Measurements from ENCODE around the gene ZFPM1. TPM values are rescaled to one million over a fixed set of nuclear protein-coding genes. Genes with fewer than 3 reads are reported as not detected.

ZFPM1 gene
- total RNA-seq: 0.55 and 1.2 TPM in 2 replicates

DNA sequence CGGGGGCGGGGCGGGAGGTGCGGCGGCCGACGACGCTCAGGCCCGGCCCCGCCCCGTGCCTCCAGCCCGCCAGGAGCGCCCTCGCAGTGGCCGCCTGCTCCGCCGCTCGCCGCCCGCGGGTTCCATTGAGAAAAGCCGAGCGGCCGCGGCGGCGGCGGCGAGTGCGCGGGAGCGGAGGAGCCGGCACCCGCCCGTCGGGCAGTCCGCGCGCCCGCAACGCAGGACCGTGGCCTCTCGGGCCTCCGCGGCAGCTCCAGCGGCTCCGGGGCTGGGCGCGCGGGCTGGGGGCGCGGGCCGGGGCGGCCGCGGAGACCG is at the start of gene ZFPM1:
ZFPM1 (plus strand) TSS at position 64 of the 315 bp plus-strand sequence. CDS start 359 bp downstream, outside the sequence.

DNA sequence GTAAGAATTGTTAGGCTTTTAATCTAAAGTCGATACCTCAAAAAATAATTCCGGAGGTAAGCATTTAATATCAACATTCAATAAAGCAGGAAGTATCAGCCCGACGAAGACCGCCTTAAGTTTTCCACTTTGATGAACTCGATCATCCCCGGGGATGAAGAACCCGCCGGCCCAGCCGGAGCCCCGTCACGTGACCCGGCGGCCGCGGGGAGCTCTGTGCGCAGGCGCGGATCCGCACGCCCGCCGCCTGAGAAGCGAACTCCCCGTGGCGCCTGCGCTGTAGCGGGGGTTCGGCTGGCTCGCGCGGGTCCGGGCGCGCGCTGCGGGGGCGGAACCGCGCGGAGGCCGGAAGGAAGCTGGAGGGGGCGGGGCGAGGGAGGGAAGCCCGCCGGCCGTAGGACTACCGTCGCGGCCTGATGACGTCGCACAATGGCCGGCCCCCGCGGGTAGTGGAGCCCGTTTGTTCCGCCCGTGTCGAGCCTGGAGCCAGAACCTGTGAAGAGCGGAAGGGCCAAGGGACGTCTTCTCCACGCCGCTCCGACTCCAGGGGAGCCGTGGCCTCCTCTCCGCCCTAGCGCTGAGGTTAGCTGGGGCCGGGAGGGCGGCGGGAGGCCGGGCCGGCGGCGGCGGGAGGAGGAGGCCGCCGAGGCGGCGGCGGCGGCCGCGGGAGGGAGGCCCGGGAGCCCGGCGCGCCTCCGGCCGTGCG is 117.1 kb downstream of the ZFPM1 start, which contains the start of gene ZC3H18:
ZC3H18 (plus strand) TSS at position 419 of the 706 bp plus-strand sequence. CDS start 6,721 bp downstream, outside the sequence.

Other genes starting within 250 kb of the ZFPM1 start
- 1.4 and 2.2 TPM in 2 replicates for gene ZNF469, start 70.3 kb upstream of the ZFPM1 start, total RNA-seq
- gene ZC3H18, start 117.1 kb downstream of the ZFPM1 start, total RNA-seq: 12.9 and 16.8 TPM in 2 replicates
- gene IL17C, start 185.3 kb downstream of the ZFPM1 start, total RNA-seq: 0.12 TPM in 1 of 2 replicates, not detected in the other
- gene CYBA, start 197.8 kb downstream of the ZFPM1 start, total RNA-seq: 138 and 211 TPM in 2 replicates
- 186 and 246 TPM in 2 replicates for gene MVD, start 209.8 kb downstream of the ZFPM1 start, total RNA-seq
- gene SNAI3, start 233.2 kb downstream of the ZFPM1 start, total RNA-seq: 0.11 and 0.12 TPM in 2 replicates

Data from uterine smooth muscle cell (primary cell).